HG02642 (cell line): ENCODE measurements around the gene XPR1.
"Not testable (repeated sequence)": the region's sequence is repeated elsewhere in the genome, so short reads cannot be mapped to it uniquely, and the experiment has no call there.

Source experiments
- ATAC-seq: cut with Tn5 transposase; IDR thresholded peaks from one replicate; pipeline ENCODE4 v1.9.1; 2021; ENCODE audit warnings: mild to moderate bottlenecking; ENCODE audit not compliant: unreplicated experiment, poor library complexity

XPR1 gene

DNA sequence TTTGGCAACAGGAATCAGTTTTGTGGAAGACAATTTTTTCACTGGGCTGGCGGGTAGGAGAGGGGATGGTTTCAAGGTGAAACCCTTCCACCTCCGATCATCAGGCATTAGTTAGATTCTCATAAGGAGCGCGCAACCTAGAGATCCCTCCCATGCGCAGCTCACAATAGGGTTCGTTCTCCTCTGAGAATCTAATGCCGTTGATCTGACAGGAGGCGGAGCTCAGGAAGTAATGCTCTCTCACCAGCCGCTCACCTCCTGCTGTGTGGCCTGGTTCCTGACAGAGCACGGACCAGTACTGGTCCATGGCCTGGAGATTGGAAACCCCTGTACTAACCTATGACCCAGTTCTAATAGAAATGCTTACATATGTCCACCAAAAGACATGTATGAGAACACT, 184.3 kb downstream of the XPR1 start:
- no peak for ATAC-seq

DNA sequence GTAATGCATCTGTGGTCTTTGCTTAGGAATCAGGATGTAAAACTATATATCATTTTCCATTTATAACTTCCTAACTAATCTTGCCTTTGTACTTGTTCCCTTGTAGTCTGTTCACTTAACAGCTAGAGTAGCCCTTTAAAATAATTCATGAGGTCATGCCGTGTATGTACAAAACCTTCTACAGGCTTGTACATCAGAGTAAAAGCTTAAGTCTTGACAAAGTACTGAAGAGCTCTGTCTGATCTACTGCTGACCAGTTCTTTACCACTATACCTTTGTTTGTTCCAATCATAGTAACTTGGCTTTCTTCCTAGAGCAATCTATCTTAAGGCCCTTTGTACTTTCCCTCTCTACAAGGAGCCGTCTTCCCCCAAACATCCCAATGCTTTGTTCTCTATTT, 190.1 kb downstream of the XPR1 start:
- ATAC-seq = no peak

DNA sequence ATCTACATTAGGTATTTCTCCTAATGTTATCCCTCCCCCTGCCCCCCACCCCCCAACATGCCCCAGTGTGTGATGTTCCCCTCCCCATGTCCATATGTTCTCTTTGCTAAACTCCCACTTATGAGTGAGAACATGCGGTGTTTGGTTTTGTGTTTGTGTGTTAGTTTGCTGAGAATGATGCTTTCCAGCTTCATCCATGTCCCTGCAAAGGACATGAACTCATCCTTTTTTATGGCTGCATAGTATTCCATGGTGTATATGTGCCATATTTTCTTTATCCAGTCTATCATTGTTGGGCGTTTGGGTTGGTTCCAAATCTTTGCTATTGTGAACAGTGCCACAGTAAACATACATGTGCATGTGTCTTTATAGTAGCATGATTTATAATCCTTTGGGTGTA, 199.7 kb downstream of the XPR1 start:
- ATAC-seq = not testable (repeated sequence)

DNA sequence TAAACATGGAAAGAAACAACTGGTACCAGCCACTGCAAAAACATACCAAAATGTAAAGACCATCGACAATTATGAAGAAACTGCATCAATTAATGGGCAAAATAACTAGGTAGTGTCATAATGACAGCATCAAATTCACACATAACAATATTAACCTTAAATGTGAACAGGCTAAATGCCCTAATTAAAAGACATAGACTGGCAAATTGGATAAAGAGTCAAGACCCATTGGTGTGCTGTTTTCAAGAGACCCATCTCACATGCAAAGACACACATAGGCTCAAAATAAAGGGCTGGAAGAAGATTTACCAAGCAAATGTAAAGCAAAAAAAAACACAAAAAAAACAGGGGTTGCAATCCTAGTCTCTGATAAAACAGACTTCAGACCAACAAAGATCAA, 201.4 kb downstream of the XPR1 start:
- not testable (repeated sequence) for ATAC-seq

DNA sequence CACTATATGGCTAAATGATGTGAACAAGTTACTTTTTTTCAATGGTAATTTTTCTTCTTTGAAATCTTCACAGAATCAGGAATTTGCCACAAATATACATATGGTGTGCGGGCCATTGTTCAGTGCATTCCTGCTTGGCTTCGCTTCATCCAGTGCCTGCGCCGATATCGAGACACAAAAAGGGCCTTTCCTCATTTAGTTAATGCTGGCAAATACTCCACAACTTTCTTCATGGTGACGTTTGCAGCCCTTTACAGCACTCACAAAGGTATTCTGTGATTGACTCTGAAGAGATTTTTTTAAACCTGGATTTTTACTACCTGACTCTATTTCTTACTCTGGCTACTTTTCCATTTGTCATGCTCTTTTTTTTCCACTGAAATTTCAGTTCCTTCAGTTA, 204.6 kb downstream of the XPR1 start:
- ATAC-seq = no peak

DNA sequence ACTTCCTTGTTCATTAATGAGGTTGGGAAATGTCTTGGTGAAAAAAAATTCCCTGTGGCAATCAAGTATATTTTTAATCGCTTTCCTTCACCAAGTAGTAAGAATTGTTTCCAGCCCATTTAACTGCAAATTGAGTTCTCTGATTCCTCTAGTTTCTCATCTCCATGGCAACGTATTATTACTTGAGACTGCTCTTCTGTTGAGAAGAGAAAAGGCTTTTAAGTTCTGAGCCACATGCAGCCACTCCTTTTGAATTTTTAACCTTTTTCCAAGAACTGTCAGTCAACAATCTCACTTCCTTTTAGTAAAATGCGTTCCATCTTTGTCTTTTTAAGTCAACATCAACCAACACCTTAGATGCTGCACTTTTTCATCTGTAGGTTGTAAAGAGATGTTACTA, 205.2 kb downstream of the XPR1 start:
- ATAC-seq = no peak

DNA sequence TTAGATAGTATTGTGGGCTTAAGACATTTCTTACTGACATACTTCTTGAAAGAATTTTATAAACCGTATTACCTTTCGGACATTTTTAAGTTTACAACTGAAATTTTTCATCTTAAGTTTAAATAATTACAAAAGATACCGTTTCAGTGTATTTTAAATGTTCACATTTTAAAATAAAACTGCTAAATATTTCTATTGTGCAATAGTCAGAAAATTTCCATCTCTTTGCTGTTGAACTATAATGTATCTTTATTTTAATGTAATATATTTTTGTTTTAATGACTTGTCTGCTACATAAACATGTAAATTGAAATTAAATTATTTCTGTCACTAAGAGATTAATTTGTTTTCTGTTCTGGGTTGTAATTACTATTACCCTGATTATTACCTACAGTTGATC, 206.7 kb downstream of the XPR1 start:
- no peak for ATAC-seq

DNA sequence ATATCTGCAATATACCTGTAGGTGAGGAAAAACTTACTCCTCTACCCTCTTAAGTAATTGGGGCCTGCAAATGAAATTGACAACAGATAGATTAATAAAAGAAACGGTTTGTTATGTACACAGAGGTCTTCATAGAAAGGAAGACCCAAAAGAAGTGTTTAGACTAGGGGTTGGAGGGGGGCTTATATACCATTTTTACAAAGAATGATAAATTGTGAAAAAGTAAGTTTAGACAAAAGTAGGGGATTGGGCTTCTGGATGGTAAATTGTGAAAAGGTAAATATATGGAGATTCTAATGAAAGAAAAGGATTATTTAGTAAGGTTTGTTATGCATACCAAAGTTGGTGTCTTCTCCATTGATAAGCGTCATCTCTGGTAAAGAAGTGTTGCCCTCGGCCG, 207.7 kb downstream of the XPR1 start:
- no peak for ATAC-seq

DNA sequence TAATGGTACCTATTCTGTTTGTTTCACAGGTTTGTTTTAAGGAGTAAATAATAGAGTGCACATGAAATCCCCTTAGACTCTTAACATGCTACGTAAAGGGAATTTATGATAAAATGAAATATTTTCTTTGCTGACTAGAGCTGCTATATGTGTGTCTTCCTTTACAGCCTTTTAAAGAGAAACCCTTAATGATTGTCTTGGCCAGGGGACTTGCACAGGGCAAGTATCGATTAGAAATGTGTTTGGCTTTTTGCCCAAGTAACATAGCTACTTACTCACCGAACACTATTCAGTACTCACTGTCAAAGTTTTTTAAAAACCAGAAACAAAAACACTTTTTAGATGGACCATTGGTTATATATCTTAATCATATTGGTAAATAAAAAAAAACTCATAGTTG, 209.6 kb downstream of the XPR1 start:
- no peak for ATAC-seq

DNA sequence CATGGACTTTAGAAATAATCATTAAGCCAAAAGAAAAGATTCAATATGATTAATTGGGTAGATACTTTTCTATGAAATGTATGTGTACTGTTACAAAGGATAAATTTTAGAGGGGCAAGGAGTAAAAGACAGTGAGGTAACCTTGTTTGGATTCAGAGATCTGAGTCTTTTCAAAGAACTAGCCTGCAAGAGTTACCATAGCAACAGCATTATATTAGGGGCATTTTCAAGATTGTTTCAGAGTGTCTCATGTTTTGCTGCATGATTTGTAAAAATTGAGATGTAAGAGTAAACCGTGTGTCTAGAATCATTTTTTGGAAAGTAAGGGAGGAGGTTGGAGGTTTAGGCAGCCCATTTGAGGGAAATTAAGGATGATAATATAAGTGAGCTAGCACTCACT, 210.2 kb downstream of the XPR1 start:
- ATAC-seq = no peak

DNA sequence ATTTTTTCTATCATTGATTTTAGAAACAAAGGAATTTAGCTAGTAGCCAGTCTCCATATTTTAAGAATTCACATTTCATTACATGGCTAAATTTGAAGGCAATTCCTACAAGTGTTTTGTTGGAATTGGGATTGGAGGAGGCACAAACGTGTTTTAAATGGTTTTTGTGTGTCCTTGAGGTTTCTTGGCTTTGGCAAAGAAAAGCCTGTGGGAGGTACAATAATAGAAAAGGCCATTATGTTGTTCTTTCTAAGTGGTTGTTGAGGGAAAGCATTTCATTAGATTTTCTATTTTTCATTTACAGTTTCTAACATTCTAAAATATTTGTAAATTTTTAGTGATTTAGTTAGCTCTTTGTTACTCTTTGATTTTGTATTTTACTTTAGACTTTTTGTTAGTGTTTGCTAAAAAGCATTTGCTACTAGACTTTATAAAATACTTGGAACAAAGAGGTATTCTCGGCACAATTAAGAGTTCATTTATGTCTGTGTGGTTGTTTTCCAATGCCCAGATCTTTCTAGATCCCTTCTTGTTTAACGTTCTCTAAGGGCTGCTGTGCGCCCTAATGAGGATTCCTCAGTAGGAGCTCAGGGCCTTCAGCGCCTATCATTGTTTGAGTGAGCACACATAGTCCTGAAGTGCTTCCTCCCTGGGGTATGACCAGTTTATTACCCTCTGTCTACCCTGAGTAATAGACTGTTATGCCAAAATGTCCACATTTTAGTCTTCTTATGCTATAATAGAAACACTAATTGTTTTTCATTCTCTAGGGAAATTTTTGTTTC, 210.9 kb downstream of the XPR1 start:
- ATAC-seq = no peak

DNA sequence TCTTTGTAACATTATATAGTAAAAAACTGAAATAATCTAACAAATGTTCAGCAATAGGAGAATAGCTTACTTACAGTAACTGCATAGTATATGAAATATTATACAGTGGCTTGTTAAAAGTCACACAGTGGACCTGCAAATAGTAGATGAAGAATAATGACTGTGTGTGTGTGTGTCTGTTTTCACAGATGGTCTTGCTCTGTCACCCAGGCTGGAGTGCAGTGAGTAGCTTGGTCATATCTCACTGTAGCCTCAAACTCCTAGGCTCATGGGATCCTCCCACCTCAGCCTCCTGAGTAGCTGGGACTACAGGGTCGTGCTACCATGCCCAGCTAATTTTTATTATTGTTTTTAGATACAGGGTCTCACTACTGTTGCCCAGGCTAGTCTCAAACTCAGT, 213.5 kb downstream of the XPR1 start:
- ATAC-seq = no peak

DNA sequence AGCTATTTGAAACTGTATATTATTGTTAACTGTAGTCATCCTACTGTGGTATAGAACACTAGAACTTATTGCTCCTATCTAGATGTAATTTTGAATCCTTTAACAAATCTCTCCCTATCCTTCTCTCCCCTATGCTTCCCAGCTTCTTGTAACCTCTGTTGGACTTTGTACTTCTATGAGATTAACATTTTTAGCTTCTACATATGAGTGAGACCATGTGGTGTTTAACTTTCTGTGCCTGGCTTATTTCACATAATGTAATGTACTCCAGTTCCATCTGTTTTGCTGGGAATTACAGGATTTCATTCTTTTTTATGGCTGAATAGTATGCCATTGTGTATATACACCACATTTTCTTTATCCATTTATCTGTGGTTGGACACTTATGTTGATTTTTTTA, 216.4 kb downstream of the XPR1 start:
- ATAC-seq = no peak

DNA sequence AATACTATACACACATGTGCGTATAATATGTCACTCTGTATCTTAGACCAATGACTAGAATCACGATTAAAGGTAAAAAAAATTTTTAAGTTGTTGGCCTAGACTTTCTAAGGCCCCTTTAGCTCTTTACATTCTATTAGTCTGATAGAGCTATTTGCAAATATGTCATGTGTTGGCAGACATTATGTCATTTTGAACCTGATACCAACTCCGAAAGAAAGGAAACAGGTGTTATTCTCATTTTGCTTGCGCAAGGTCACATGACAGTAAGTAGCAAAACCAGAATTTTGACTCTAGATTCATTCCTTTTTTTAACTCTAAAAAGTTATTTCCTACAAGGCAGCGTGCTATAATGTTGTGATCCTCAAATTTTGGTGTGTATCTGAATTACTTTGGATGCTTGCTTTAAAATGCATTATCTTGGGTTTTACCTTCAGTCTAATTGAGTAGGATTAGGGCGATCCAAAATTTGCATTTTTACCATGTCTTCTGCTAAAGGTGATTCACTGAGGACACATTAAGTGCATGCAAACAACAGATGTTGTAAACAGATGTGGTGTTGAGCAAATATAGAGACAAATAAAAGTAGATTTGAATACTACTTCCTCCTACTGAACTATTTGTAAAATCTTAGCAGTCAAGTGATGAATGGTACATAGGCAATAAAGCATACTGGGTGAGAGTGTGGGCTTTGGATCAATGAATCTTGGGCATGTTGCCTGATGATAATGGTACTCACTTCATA, 217.4 kb downstream of the XPR1 start:
- ATAC-seq = peak; percentile 80

DNA sequence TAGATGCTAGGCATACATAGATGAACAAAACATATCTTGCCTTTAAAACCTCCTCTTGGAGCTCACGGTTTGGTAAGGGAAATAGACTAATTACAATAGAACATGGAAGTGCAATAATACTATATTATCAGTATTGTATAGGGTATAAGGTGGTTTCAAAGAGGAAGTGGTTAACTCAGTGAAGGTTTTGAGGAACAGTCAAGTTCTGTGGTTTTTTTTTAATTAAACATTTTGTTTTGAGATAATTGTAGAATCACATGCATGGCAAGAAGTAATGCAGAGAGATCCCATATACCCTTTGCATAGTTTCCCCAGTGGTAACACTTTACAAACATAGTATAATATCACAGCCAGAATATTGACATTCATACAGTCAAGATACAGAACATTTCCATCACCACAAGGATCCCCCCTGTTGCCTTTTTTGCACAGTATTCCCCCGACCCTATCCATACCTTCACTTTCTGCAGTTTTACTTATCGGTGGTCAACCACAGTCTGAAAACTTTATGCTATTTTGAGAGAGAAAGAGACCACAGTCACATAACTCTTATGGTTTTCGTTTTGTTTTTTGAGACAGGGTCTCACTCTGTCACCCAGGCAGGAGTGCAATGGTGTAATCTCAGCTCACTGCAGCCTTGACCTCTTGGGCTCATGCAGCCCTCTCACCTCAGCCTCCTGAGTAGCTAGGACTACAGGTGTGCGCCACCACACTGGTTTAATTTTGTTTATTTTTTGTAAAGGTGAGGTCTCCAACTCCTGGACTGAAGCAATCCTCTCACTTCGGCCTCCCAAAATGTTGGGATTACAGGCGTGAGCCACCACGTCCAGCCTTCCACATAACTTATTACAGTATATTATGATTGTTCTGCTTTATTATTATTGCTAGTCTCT, 220.4 kb downstream of the XPR1 start:
- ATAC-seq = no peak

DNA sequence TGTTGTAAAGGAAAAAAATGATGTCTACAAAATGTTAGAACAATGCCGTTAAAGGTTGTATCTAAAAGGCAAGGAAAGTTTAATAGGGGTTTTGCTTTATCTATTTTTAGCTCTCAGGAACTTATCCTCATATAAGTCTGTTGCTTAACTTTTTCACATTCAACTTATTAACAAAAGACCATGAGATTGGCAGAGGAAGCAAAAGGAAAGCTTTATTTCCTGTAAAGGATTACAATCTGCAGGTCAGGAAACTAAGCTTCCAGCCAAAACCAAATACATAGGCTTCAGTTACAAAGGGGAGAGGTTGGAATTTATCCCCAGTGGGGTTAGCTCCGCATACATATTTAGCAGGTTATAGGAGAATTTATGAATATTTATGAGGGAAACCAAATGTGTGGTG, 222.2 kb downstream of the XPR1 start:
- no peak for ATAC-seq

DNA sequence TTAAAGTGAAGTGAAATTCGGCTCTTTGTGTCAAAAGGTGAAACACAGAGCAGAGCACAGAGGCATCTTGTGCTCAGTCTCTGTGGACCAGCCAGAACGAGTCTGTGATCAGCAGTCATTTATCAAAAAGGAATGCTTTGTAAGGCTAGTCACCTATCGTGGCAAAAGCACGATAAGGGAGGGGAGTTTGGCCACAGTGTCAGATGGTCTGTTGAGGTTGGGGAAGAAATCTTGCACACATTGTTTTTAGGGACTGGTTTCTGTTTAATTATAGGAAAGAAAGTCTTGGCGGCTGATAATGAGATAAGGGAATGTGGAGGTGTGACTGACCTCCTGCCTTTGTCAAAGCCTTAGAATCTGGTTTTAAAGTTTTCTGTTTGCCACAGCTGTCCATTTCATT, 222.6 kb downstream of the XPR1 start:
- ATAC-seq = no peak

DNA sequence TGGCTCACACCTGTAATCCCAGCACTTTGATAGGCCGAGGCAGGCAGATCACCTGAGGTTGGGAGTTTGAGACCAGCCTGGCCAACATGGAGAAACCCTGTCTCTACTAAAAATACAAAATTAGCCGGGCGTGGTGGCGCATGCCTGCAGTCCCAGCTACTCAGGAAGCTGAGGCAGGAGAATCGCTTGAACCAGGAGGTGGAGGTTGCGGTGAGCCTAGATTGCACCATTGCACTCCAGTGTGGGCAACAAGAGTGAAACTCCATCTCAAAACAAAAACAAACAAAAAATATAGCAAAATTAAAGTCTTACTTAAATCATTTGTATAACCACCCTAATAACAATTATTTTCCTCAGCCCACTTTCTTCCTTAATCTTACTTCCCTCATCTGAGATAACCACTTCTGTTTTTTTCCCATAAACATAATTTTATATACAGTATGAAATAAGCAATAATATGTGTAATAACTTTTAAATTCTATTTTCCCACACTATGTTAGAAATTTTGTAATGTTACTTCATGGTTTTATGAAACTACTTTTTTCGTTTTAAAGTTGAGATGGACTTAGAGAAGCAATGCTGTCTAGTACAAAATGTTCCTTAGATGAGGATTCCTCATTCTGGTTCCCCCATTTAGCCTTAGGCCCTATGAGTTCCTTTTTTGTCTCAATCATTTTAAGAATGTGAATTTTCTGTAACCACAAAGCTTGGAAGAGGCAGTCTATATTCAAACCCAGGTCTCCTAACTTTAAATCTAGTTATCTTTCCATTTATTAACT, 226.3 kb downstream of the XPR1 start:
- ATAC-seq = not testable (repeated sequence)

DNA sequence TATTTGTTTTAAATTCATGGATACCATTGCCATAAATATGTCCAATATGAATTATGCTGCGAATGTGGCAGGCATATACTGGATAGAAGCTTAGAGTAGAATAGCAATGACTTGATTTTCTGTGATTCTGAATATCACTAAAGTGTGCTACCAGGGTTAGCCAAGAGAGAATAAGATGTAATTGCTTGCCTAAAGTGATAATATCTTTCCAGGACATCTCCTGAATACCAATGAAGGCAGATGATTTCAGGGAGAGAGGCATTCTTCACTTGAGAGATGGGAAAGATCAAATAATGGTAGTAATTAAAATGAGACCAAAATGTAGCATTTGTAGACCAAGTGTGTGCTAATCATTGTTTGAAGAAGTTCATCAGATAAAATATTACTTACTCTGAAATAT, 227.5 kb downstream of the XPR1 start:
- no peak for ATAC-seq

DNA sequence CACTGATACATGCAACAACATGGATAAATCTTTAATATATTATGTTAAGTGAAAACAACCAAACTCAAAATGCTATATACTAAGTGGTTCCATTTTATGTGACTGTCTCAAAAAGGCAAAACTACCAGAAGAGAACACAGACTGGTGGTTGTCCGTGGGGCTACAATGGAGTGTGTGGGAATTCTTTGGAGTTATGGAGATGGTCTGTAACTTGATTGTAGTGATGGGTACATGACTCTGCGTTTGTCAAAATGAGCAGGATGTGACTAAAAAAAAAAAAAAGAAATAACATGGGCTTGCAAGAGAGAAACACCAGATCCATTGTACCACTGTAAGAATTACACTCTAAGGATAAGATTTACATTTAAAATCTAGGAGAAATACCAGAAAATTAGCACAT, 228.7 kb downstream of the XPR1 start:
- ATAC-seq = no peak
